Esophagus muscularis mucosa (tissue), 4 donors: Measurements from ENCODE around the gene SPATA16.

Source experiments
- CTCF ChIP-seq, 3 experiments: fragments of 200-600 bp in 2 of 3; fragments of 450-650 bp in 1 of 3; sonication (generic) in 2 of 3; IDR thresholded peaks; one replicate each; pipeline ENCODE4 v1.5.1; 2017 to 2019; ENCODE audit warnings: antibody characterized with exemption in 3 of 3, mild to moderate bottlenecking in 2 of 3, moderate library complexity in 1 of 3
- EP300 ChIP-seq: sonication (generic); formaldehyde crosslinking; IDR thresholded peaks from one replicate; pipeline ENCODE4 v1.6.1; 2017; ENCODE audit warnings: antibody characterized with exemption
- POLR2A ChIP-seq: fragments of 450-650 bp; IDR thresholded peaks from one replicate; pipeline ENCODE4 v1.6.1; 2017; ENCODE audit warnings: antibody characterized with exemption, moderate library complexity, mild to moderate bottlenecking, low read depth
- POLR2AphosphoS5 ChIP-seq, 2 donors: sonication (generic); formaldehyde crosslinking; IDR thresholded peaks; one replicate each; pipeline ENCODE4 v1.6.1; 2017; ENCODE audit warnings: antibody characterized with exemption in 2 of 2

GRCh38 chr3:173028351-173028750, 112.7 kb downstream of the SPATA16 start:
- TF ChIP-seq CTCF (IDR thresholded peaks at IDR 0.05) (no peak), EP300 (no peak), POLR2A (no peak), POLR2AphosphoS5 (IDR thresholded peaks at IDR 0.05) (no peak)
